Ammon's horn (tissue), 1 donor: ENCODE measurements around the gene TRIM9.

ENCODE experiments used
- DNase-seq: peaks from one replicate; pipeline ENCODE4 v3.0.0-alpha.2; 2016; ENCODE audit warnings: low spot score

TRIM9 gene

GRCh38 chr14:50936016-50936340, 158.9 kb downstream of the TRIM9 start:
- DNase-seq: no peak

GRCh38 chr14:50935126-50936015, 159.5 kb downstream of the TRIM9 start:
- no peak for DNase-seq

- DNase-seq: no peak
Measured at GRCh38 chr14:50932592-50933495, 162.1 kb downstream of the TRIM9 start.

- no peak for DNase-seq
Measured at GRCh38 chr14:50932156-50932555, 162.7 kb downstream of the TRIM9 start.

- DNase-seq: no peak
Measured at GRCh38 chr14:50931559-50931958, 163.3 kb downstream of the TRIM9 start.

- DNase-seq: no peak
Measured at GRCh38 chr14:50929506-50929905, 165.4 kb downstream of the TRIM9 start.

GRCh38 chr14:50928002-50928635, 166.8 kb downstream of the TRIM9 start:
- DNase-seq: peak; percentile 64

GRCh38 chr14:50926851-50927386, 168.0 kb downstream of the TRIM9 start:
- no peak for DNase-seq
